GM18907 (cell line): Measurements from ENCODE around the gene ERLEC1.

ENCODE experiments used
- ATAC-seq: cut with Tn5 transposase; IDR thresholded peaks from one replicate; pipeline ENCODE4 v1.9.1; 2021; ENCODE audit warnings: mild to moderate bottlenecking, moderate library complexity; ENCODE audit not compliant: unreplicated experiment

ERLEC1 gene

GRCh38 chr2:53782676-53783075 is 4.2 kb upstream of the ERLEC1 start:
- no peak for ATAC-seq

DNA sequence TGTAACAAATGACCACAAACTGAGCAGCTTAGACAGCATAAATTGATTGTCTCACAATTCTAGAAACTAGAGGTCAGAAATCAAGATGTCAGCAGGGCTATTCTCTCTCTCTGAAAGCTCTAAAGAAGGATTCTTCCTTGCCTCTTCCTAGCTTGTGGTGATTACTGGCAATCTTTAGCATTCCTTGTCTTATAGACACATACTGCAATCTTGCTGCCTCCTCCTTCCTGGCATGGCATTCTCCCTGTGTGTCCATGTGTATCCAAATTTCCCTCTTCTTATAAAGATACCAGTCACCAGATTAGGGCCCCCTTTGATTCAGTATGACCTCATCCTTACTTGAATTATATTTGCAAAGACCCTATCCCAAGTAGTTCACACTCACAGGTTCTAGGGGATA is 2.4 kb upstream of the ERLEC1 start:
- ATAC-seq: no peak

GRCh38 chr2:53785366-53785765 is 1.5 kb upstream of the ERLEC1 start:
- no peak for ATAC-seq

DNA sequence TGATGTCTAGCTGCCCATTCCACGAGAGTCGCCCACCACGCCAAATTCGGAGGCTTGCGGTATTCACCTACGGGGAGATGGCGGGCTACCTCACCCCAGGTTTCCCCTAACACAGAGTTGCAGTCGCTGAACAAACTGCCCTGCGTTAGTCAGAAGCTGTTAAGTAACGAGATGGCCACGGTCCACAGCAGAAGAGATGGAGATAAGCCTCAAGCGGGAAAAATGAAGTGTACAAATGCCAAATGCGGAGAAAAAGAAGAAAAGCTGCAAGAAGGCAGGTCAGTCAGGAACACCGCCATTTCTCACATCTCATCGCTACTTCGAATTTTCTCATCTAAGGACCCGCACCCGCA is 516 bp upstream of the ERLEC1 start:
- peak; percentile 15 for ATAC-seq

GRCh38 chr2:53787614-53788289 is 908 bp downstream of the ERLEC1 start:
- ATAC-seq: peak; percentile 3

GRCh38 chr2:53793261-53793660 is 6.4 kb downstream of the ERLEC1 start:
- ATAC-seq: no peak

DNA sequence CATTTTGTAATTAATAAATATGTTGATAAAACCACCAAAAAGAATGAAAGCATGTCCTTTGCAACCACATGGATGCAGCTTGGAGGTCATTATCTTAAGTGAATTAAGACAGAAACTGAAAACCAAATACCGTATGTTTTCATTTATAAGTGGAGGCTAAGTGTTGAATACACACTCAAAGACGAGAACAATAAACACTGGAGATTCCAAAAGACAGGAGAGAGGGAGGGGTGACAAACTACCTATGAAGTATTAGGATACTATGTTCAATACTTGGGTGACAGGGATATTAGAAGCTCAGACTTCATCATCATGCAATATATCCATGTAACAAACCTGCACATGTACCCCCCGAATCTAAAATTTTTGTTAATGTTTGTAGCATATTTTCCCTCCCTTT is 7.0 kb downstream of the ERLEC1 start:
- no peak for ATAC-seq

DNA sequence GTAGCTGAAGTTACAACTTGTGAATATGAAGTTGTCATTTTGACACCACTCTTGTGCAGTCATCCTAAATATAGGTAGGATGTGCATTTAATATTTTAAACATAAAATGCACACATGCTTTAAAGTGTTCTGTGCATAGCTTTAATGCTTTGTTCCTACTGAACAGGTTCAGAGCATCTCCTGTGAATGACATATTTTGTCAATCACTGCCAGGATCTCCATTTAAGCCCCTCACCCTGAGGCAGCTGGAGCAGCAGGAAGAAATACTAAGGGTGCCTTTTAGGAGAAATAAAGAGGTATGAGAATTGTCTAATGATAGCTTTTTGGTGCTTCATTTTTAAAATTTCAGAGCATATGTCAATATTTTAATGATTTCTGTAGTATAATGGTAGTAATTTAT is 14.7 kb downstream of the ERLEC1 start:
- ATAC-seq: no peak

DNA sequence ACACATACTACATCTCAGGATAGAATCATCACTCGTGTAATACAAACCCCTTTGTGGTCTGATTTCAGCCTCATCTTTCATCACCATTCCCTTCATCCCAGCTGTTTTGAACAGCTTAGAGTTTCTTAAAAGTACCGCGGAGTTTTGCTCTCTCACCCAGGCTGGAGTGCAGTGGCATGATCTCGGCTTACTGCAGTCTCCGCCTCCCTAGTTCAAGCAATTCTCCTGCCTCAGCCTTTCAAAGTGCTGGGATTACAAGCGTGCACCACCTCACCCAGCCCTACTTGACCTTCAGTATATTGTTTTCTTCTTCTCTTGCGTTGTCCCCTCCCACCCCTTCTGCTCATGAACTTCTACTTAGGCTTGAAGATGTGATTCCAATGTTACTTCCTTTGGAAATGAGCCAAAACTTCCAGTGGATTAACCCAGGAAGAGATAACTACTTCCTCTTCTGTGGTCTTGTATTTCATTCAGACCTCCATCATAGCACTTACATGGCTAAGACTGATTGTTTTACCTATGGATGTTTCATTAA is 15.8 kb downstream of the ERLEC1 start:
- ATAC-seq: no peak

DNA sequence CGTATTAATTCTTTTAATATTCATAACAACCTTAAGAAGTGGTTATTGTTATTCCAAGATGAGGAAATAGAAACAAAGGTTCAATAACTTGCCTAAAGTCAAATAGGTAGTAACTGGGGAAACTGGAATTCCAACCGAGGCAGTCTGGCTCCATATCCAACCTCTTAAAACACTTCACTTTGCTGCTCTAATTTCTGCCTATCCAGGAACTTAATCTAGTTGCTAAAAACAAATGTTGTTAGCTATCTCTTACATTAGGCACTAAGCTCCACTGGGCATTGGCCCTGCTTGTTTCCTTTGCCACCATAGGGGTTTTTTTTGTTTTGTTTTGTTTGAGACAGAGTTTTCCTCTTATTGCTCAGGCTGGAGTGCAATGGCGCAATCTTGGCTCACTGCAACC is 24.8 kb downstream of the ERLEC1 start:
- no peak for ATAC-seq

DNA sequence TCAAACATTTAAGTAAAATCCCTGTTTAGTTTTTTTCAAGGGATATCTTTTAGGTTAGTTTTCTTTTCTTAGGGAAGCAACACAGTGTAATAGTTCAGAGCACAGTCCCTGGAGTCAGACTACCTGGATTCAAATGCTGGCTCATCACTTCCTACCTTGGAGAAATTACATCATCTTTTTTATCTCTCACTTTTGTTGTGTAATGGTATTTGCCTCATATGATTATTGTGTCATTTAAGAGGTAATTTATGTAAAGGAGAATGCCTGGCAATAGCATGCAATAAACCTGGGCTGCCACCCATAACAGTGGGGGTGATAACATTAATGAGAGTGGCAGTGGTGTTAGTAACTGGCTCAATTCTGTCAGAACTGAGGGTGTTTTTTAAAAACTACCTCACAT is 26.3 kb downstream of the ERLEC1 start:
- no peak for ATAC-seq

DNA sequence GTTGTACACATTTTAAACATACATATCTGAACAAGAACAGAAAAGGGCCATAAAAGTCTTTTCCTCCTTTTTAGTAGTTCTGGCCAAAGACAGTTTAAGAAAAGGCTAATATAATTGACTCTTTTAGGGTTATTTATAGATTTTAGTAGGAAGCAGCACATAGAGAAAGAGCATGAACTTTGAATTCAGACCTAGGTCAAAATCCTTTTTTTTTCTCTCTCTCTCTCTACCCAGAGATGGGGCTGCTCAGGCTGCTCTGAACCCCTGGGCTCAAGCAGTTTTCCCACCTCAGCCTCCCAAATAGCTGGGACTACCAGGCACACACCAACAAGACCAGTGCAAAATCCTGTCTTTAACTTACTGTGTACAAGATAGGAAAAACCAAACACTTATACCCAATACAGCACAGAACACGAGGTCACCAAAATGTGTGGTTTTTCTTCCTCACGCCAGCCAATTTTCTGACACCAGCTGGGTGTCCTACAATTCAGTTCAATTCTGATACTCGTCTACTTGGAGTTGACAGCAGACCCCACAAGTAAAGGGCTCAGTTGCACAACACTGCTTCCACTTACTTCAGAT is 32.1 kb downstream of the ERLEC1 start:
- no peak for ATAC-seq

GRCh38 chr2:53819634-53820033 is 32.8 kb downstream of the ERLEC1 start:
- no peak for ATAC-seq

GRCh38 chr2:53820048-53820447 is 33.2 kb downstream of the ERLEC1 start:
- ATAC-seq: no peak

DNA sequence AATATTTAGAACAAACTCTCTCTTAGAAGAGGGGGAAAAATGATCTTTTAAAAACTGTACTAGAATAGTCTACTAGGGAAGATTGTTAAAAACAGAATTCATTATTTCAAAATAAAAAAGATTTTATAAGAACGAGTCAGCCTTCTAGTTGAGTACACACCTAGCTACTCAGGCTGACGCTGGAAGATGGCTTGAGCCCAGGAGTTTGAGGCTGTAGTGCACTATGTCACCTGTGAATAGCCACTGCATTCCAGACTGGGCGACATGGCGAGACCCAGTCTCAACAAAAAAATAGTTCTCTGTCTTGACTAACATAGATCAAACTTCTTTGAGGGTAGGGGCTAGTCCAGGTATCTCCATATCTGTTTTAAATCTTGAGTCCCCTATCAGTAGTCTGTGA is 33.9 kb downstream of the ERLEC1 start:
- ATAC-seq: no peak

- ATAC-seq: no peak
Measured at GRCh38 chr2:53821810-53822209, 35.0 kb downstream of the ERLEC1 start.

DNA sequence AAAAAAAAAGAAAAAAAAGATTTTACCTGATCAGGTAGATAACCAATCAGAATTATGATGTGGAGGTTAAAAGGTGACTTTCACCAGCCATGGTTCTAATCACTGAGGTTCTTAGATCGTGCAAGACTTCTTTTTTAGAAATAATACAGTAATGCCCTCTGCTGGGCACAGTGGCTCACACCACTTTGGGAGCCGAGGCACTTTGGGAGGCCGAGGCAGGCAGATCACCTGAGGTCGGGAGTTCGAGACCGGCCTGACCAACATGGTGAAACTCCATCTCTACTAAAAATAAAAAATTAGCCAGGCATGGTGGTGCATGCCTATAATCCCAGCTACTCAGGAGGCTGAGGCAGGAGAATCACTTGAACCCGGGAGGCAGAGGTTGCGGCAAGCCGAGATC is 36.8 kb downstream of the ERLEC1 start:
- peak; percentile 59 for ATAC-seq

DNA sequence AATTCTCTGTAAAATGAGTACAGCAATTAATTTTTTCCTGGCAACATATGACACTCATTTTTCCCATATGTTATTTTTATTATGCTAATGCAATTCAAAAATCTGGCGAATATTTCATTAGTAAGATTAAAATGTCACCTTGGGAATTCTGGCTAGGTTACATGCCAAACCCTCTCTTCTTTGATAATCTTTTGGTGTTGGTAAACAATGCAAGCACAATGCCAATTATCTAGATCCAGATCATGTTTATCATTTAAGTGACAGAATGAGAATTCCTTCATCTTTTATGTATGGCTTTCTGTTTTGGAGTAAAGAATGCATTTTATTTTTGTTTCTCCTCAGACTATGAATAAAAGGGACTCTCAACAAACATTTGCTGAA is 39.2 kb downstream of the ERLEC1 start:
- no peak for ATAC-seq

DNA sequence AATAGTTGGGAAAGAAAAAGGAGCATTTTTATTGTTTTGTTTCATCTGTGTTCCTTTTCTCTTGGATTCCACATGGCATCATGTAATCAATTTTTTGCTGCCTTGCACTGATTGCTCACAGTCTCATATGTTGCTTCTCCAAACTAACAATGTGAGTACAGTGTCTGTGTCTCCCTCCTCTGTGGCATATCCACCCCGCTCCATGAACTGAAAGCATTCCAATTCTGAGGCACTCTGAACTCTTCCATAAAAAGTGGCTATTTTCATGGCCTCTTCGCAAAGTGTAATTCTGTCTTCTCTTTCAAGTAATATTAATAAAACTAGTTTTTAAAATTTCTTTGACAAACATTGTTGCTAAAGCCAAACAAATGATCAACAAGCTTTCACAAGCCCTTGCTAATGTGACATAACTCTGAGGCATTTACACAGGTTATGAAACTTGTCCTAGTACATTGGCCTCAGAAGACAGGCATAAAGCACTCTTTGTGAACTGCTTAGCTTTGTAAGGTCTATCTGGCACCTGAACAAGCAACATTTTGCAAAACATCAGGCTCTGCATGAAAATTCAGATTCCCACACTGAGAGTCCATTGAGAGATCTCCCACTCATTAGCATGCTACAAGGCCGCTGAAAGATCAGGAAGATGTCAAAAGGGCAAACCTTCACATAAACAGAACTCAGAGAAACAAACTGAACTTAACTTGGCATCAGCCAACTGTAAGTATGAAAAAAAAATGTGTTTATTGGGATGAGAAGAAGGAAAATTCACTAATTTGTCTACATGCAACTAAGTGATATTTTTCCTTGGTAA is 39.9 kb downstream of the ERLEC1 start:
- no peak for ATAC-seq

- ATAC-seq: no peak
Measured at GRCh38 chr2:53827398-53828175, 40.7 kb downstream of the ERLEC1 start.

DNA sequence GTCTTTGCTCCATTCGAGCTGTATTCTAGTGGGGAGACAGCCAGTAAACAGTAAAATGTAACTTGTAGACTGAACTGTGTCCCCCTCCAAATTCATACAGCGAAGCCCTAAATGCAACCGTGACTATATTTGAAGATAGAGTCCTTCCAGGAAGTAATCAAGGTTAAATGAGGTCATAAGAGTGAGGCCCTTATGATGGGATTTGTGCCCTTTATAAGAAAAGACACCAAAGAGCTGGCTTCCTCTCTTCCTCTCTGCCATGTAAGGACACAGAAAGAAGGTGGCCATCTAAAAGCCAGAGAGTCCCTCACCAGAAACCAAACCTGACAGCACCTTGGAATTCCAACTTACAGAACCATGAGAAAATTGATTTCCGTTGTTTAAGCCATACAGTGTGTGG is 41.5 kb downstream of the ERLEC1 start:
- no peak for ATAC-seq
